ENCODE measurements around the gene PBLD. TPM values are rescaled to one million over a fixed set of nuclear protein-coding genes. Genes with fewer than 3 reads are reported as not detected.
"Not testable (repeated sequence)": the region's sequence is repeated elsewhere in the genome, so short reads cannot be mapped to it uniquely, and the experiment has no call there.

PBLD gene
- total RNA-seq, 1 donor from 2014 or later = 4.7 TPM

- CTCF ChIA-PET = no interaction called here
- H3K36me3 Mint-ChIP-seq (ENCODE audit: low read depth) = no peaks in the 10 kb centered on the region
- H3K27ac Mint-ChIP-seq = no peak overlapping the region
- no peak overlapping the region for H3K4me3 Mint-ChIP-seq
- no peak for TF ChIP-seq CTCF (IDR thresholded peaks at IDR 0.05)
- POLR2A ChIA-PET = no interaction called here
- DNase-seq (no peak), ATAC-seq (ENCODE audit: low read depth) (no peak)
- no peaks in the 10 kb centered on the region for H3K27me3 Mint-ChIP-seq
- intact Hi-C loops (cut with micrococcal nuclease) = no loop called here
- peaks cover 6% of the 10 kb centered on the region for H3K4me1 Mint-ChIP-seq
- H3K9me3 Mint-ChIP-seq = no peaks in the 10 kb centered on the region
Measured at GRCh38 chr10:68247931-68248330, 84.8 kb downstream of the PBLD start.

- intact Hi-C loops (cut with micrococcal nuclease); CTCF ChIA-PET: not testable (repeated sequence)
Measured at GRCh38 chr10:68246397-68246796, 86.3 kb downstream of the PBLD start.

GRCh38 chr10:68242051-68242450, 90.7 kb downstream of the PBLD start:
- DNase-seq = no peak
- Mint-ChIP-seq H3K36me3 (ENCODE audit: low read depth) (no peaks in the 10 kb centered on the region), H3K27me3 (no peaks in the 10 kb centered on the region), H3K27ac (no peak overlapping the region), H3K4me3 (no peak overlapping the region), H3K4me1 (no peaks in the 10 kb centered on the region), H3K9me3 (no peaks in the 10 kb centered on the region)
- intact Hi-C loops (cut with micrococcal nuclease) = no loop called here
- ATAC-seq (ENCODE audit: low read depth) = no peak
- ChIA-PET CTCF (no interaction called here), POLR2A (no interaction called here)
- no peak for TF ChIP-seq CTCF (IDR thresholded peaks at IDR 0.05)

More at GRCh38 chr10:68246397-68246796, 86.3 kb downstream of the PBLD start:
- H3K27me3 Mint-ChIP-seq; H3K4me1 Mint-ChIP-seq; H3K36me3 Mint-ChIP-seq (ENCODE audit: low read depth); H3K27ac Mint-ChIP-seq; DNase-seq; H3K9me3 Mint-ChIP-seq; POLR2A ChIA-PET; H3K4me3 Mint-ChIP-seq; ATAC-seq (ENCODE audit: low read depth): not testable (repeated sequence)

GRCh38 chr10:68239596-68240150, 93.1 kb downstream of the PBLD start:
- Mint-ChIP-seq H3K27ac (no peak overlapping the region), H3K36me3 (ENCODE audit: low read depth) (no peaks in the 10 kb centered on the region), H3K27me3 (no peaks in the 10 kb centered on the region), H3K9me3 (no peaks in the 10 kb centered on the region), H3K4me3 (no peak overlapping the region), H3K4me1 (no peaks in the 10 kb centered on the region)
- TF ChIP-seq CTCF (IDR thresholded peaks at IDR 0.05) = no peak
- ATAC-seq (ENCODE audit: low read depth) (no peak), DNase-seq (no peak)
- POLR2A ChIA-PET = no interaction called here
- intact Hi-C loops (cut with micrococcal nuclease) = no loop called here
- CTCF ChIA-PET = no interaction called here

GRCh38 chr10:68239069-68239468, 93.7 kb downstream of the PBLD start:
- H3K27me3 Mint-ChIP-seq = peaks cover under 1% of the 10 kb centered on the region
- no peaks in the 10 kb centered on the region for H3K4me1 Mint-ChIP-seq
- H3K9me3 Mint-ChIP-seq = no peaks in the 10 kb centered on the region

More at GRCh38 chr10:68239069-68239468, 93.7 kb downstream of the PBLD start:
- no peak for DNase-seq
- POLR2A ChIA-PET = no interaction called here
- CTCF ChIA-PET = no interaction called here
- ATAC-seq (ENCODE audit: low read depth) = no peak
- Mint-ChIP-seq H3K4me3 (no peak overlapping the region), H3K27ac (no peak overlapping the region), H3K36me3 (ENCODE audit: low read depth) (no peaks in the 10 kb centered on the region)
- no peak for TF ChIP-seq CTCF (IDR thresholded peaks at IDR 0.05)
- intact Hi-C loops (cut with micrococcal nuclease) = no loop called here
